AG09309 (cell line): Measurements from ENCODE around the gene TCF4.

Experiments used
- DNase-seq: peaks from one replicate; pipeline ENCODE4 v3.0.0-alpha.2; 2010; ENCODE audit warnings: low read depth
- H3K4me3 ChIP-seq: 2 replicates; pipeline ENCODE4 v1.5.1; 2011; ENCODE audit warnings: mild to moderate bottlenecking, low read depth, low read length, moderate library complexity; ENCODE audit not compliant: control insufficient read depth
- CTCF ChIP-seq: IDR thresholded peaks from 2 replicates; pipeline ENCODE4 v1.5.1; 2011; ENCODE audit warnings: mild to moderate bottlenecking, low read depth, low read length, inconsistent platforms; ENCODE audit not compliant: insufficient read depth, control insufficient read depth; ENCODE audit errors: missing control alignments

Gene TCF4

DNA sequence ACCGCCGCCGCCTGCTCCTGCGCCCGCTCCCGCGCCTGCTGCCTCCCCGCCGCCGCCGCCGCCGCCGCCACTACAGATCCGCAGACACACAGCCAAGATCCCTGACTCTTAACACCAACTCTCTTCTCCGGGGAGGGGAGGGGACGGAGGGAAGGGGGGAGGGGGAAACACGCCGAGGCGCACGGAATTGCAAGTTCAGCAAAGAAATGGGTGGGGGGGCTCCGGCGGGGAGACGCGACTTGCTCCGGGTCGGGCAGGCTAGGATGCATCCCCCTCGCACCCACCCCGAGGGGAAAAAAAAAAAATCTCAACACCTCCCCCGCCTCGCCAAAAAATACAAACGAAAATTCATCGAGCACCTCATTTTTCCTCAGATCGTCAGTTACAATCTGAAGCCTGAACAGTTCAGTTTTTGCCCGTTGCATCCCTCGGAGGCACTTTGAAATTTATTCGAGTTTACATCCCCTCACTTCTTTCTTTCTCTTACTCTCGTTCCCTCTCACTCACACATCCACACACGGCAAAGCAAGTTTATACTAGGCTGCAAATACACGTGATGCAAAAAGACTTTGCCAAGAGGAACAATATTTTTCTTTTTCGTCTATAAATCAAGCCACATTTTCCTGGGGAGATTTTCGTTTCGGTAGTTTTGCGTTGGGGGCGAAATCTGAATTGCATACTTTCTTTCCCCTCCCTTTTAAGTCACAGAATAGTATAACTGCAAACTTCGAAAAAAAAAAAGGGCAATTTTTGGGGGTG is at the start of gene TCF4:
Gene TCF4, minus strand, starts transcription at position 82 of the 759 bp plus-strand sequence. CDS start 1,076 bp downstream, outside the sequence.
- no peak for DNase-seq
- no peak for TF ChIP-seq CTCF
- H3K4me3 ChIP-seq, result peak within 1 kb of the TSS; percentile 73

- no peak for TF ChIP-seq CTCF
- H3K4me3 ChIP-seq, result no peak overlapping the region
- DNase-seq, result no peak
Measured at GRCh38 chr18:55637204-55637603, 49.2 kb upstream of the TCF4 start.

DNA sequence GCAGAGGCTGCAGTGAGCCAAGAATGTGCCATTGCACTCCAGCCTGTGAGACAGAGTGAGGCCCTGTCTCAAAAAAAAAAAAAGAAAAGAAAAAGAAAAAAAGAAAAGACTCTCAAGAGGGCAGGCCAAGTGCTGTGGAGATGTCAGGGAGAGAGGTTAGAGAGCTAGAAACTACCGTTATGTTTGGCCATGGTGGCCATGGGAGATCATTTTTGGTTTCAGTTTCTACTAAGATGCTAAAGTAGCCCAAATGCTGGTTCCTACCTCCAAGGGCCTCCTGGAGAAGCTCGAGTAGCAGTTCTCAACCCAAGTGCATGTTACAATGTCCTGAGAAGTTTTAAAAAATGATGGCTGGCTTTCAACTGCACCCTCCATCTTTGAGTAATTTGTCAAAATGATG is 47.4 kb upstream of the TCF4 start:
- H3K4me3 ChIP-seq, result no peak overlapping the region
- TF ChIP-seq CTCF, result no peak
- DNase-seq, result no peak

DNA sequence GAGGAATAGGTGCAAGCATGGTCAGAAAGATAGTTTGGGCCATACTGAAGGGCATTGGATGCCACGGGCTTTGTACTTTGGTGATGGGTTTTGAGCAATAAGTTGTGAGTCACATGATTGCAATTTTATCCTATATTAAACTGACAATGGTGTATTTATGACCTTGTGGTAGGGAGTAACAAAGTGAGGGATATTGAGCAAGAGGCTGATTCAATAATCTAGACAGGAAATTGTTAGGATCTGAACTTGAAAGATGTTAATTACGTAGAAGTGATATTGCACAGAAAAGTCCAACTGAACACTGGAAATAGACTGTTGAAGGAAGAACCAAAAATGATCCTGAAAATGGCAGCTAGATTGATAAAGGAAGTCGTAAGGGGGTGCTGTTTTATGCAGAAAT is 46.6 kb upstream of the TCF4 start:
- TF ChIP-seq CTCF, result no peak
- H3K4me3 ChIP-seq, result no peak overlapping the region
- peak; percentile 84 for DNase-seq

GRCh38 chr18:55633032-55633431 is 45.0 kb upstream of the TCF4 start:
- TF ChIP-seq CTCF, result no peak
- no peak overlapping the region for H3K4me3 ChIP-seq
- DNase-seq, result no peak

GRCh38 chr18:55629133-55629532 is 41.1 kb upstream of the TCF4 start:
- no peak for TF ChIP-seq CTCF
- H3K4me3 ChIP-seq, result no peak overlapping the region
- no peak for DNase-seq
